HG03432 (cell line): ENCODE results near the gene WSCD1.

ENCODE experiments used
- ATAC-seq: cut with Tn5 transposase; IDR thresholded peaks from one replicate; pipeline ENCODE4 v1.9.1; 2021; ENCODE audit warnings: mild to moderate bottlenecking, moderate library complexity; ENCODE audit not compliant: unreplicated experiment

The WSCD1 gene

GRCh38 chr17:6059406-6059805 is 10.8 kb upstream of the WSCD1 start:
- no peak for ATAC-seq

- no peak for ATAC-seq
Observed at GRCh38 chr17:6061290-6061689, 8.9 kb upstream of the WSCD1 start.

GRCh38 chr17:6064868-6065267 is 5.3 kb upstream of the WSCD1 start:
- no peak for ATAC-seq

GRCh38 chr17:6065351-6065750 is 4.8 kb upstream of the WSCD1 start:
- ATAC-seq = no peak

GRCh38 chr17:6066183-6066948 is 3.8 kb upstream of the WSCD1 start:
- no peak for ATAC-seq

GRCh38 chr17:6067060-6067459 is 3.1 kb upstream of the WSCD1 start:
- ATAC-seq = no peak

GRCh38 chr17:6070430-6070912 is 292 bp downstream of the WSCD1 start:
- ATAC-seq = no peak

- no peak for ATAC-seq
Observed at GRCh38 chr17:6070913-6071511, 833 bp downstream of the WSCD1 start.

GRCh38 chr17:6071528-6072065 is 1.4 kb downstream of the WSCD1 start:
- no peak for ATAC-seq

GRCh38 chr17:6072157-6072556 is 2.0 kb downstream of the WSCD1 start:
- ATAC-seq = no peak

GRCh38 chr17:6072611-6073010 is 2.4 kb downstream of the WSCD1 start:
- no peak for ATAC-seq

- no peak for ATAC-seq
Observed at GRCh38 chr17:6073620-6074019, 3.4 kb downstream of the WSCD1 start.

- no peak for ATAC-seq
Observed at GRCh38 chr17:6075050-6075449, 4.9 kb downstream of the WSCD1 start.

GRCh38 chr17:6075845-6076244 is 5.7 kb downstream of the WSCD1 start:
- no peak for ATAC-seq

- ATAC-seq = no peak
Observed at GRCh38 chr17:6077752-6078151, 7.6 kb downstream of the WSCD1 start.

GRCh38 chr17:6078458-6078871 is 8.3 kb downstream of the WSCD1 start:
- ATAC-seq = no peak

- ATAC-seq = no peak
Observed at GRCh38 chr17:6079155-6079888, 9.1 kb downstream of the WSCD1 start.

GRCh38 chr17:6079960-6080359 is 9.8 kb downstream of the WSCD1 start:
- ATAC-seq = no peak

GRCh38 chr17:6080711-6081430 is 10.7 kb downstream of the WSCD1 start:
- no peak for ATAC-seq

GRCh38 chr17:6082335-6082734 is 12.2 kb downstream of the WSCD1 start:
- no peak for ATAC-seq
